Measurements from ENCODE around the gene IGF2BP2.

DNA sequence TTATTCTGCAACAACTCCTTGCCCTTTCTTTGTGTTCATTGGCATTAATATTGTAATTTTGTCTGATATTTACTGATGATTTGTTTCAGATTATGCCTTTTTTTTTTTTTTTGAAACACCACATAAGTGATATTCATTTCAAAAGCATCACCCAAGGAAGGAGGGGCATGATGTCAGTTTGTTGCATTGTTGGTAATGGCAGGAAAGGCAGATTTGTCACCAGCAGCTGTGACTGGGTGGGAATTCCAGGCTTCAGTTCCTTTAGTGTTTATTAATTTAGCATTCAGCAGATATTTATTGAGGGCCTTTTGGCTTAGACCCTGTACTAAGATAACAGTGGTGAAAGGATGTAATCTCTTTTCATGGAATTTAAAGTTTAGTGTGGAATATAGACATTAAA is 219.3 kb downstream of the IGF2BP2 start:
- TF ChIP-seq, protein P1, sequence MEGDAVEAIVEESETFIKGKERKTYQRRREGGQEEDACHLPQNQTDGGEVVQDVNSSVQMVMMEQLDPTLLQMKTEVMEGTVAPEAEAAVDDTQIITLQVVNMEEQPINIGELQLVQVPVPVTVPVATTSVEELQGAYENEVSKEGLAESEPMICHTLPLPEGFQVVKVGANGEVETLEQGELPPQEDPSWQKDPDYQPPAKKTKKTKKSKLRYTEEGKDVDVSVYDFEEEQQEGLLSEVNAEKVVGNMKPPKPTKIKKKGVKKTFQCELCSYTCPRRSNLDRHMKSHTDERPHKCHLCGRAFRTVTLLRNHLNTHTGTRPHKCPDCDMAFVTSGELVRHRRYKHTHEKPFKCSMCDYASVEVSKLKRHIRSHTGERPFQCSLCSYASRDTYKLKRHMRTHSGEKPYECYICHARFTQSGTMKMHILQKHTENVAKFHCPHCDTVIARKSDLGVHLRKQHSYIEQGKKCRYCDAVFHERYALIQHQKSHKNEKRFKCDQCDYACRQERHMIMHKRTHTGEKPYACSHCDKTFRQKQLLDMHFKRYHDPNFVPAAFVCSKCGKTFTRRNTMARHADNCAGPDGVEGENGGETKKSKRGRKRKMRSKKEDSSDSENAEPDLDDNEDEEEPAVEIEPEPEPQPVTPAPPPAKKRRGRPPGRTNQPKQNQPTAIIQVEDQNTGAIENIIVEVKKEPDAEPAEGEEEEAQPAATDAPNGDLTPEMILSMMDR (IDR thresholded peaks at IDR 0.05): no peak
- TF ChIP-seq ZNF423 (CRISPR knock-in tag; IDR thresholded peaks at IDR 0.05) (no peak), JAZF1 (CRISPR knock-in tag; IDR thresholded peaks at IDR 0.05) (no peak), NFE2L1 (CRISPR knock-in tag; IDR thresholded peaks at IDR 0.05) (no peak), KAT7 (CRISPR knock-in tag; IDR thresholded peaks at IDR 0.05; ENCODE audit: borderline replicate concordance) (no peak), JUN (CRISPR knock-in tag; IDR thresholded peaks at IDR 0.05) (no peak), ELF4 (CRISPR knock-in tag; IDR thresholded peaks at IDR 0.05; ENCODE audit: low read depth) (no peak)
- TF ChIP-seq, protein P2, sequence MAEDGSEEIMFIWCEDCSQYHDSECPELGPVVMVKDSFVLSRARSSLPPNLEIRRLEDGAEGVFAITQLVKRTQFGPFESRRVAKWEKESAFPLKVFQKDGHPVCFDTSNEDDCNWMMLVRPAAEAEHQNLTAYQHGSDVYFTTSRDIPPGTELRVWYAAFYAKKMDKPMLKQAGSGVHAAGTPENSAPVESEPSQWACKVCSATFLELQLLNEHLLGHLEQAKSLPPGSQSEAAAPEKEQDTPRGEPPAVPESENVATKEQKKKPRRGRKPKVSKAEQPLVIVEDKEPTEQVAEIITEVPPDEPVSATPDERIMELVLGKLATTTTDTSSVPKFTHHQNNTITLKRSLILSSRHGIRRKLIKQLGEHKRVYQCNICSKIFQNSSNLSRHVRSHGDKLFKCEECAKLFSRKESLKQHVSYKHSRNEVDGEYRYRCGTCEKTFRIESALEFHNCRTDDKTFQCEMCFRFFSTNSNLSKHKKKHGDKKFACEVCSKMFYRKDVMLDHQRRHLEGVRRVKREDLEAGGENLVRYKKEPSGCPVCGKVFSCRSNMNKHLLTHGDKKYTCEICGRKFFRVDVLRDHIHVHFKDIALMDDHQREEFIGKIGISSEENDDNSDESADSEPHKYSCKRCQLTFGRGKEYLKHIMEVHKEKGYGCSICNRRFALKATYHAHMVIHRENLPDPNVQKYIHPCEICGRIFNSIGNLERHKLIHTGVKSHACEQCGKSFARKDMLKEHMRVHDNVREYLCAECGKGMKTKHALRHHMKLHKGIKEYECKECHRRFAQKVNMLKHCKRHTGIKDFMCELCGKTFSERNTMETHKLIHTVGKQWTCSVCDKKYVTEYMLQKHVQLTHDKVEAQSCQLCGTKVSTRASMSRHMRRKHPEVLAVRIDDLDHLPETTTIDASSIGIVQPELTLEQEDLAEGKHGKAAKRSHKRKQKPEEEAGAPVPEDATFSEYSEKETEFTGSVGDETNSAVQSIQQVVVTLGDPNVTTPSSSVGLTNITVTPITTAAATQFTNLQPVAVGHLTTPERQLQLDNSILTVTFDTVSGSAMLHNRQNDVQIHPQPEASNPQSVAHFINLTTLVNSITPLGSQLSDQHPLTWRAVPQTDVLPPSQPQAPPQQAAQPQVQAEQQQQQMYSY (CRISPR knock-in tag; IDR thresholded peaks at IDR 0.05): no peak
- TF ChIP-seq, protein P3, sequence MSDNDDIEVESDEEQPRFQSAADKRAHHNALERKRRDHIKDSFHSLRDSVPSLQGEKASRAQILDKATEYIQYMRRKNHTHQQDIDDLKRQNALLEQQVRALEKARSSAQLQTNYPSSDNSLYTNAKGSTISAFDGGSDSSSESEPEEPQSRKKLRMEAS (CRISPR knock-in tag; IDR thresholded peaks at IDR 0.05): no peak

Measured in WTC11 (cell line).